A673 (cell line): ENCODE data around the gene CHGA. TPM values are rescaled to one million over a fixed set of nuclear protein-coding genes. Genes with fewer than 3 reads are reported as not detected.

Experiments
- BruUV-seq: library from RNA; stranded (reverse); fragments of 400-500 nt; replicated peaks from 2 replicates; lab custom pipeline; 2021; lab: Mats Ljungman, UMichigan
- CTCF ChIA-PET: fragments of 300-600 bp; sonication (Branson Sonifier 250); formaldehyde crosslinking; loops from one replicate; lab custom pipeline; 2022; ENCODE audit warnings: antibody characterized with exemption; lab: Charles Lee
- POLR2A ChIA-PET: fragments of 300-600 bp; sonication (Branson Sonifier 250); formaldehyde crosslinking; loops from one replicate; lab custom pipeline; 2022; ENCODE audit warnings: antibody characterized with exemption; ENCODE audit not compliant: low non-redundant PET; lab: Charles Lee
- DNase-seq: peaks from one replicate; pipeline ENCODE4 v3.0.0-alpha.2; 2015; ENCODE audit warnings: low spot score
- H3K27ac ChIP-seq: fragments of 200-600 bp; sonication (generic); 2 replicates; pipeline ENCODE4 v1.5.1; 2016; ENCODE audit warnings: mixed run types, low read depth, mild to moderate bottlenecking, mixed read lengths, antibody characterized with exemption, low read length; ENCODE audit not compliant: poor library complexity, severe bottlenecking
- H3K27me3 ChIP-seq: fragments of 200-600 bp; sonication (generic); replicated peaks from 2 replicates; pipeline ENCODE4 v1.6.1; 2017; ENCODE audit warnings: mixed run types, low read depth, mild to moderate bottlenecking, mixed read lengths, antibody characterized with exemption, low read length; ENCODE audit not compliant: insufficient read depth, poor library complexity
- H3K36me3 ChIP-seq: fragments of 200-600 bp; sonication (generic); 2 replicates; pipeline ENCODE4 v1.6.1; 2016; ENCODE audit warnings: mixed run types, mild to moderate bottlenecking, mixed read lengths, antibody characterized with exemption, low read length; ENCODE audit not compliant: insufficient read depth, poor library complexity, severe bottlenecking
- H3K4me1 ChIP-seq: fragments of 200-600 bp; sonication (generic); 2 replicates; pipeline ENCODE4 v1.6.1; 2017; ENCODE audit warnings: mixed run types, mild to moderate bottlenecking, mixed read lengths, antibody characterized with exemption, low read length; ENCODE audit not compliant: insufficient read depth, poor library complexity, severe bottlenecking
- H3K4me3 ChIP-seq: fragments of 200-600 bp; sonication (generic); 2 replicates; pipeline ENCODE4 v1.5.1; 2016; ENCODE audit warnings: low read depth, mixed run types, mild to moderate bottlenecking, mixed read lengths, low read length; ENCODE audit not compliant: poor library complexity, severe bottlenecking
- H3K9me3 ChIP-seq: fragments of 200-600 bp; sonication (generic); 2 replicates; pipeline ENCODE4 v1.6.1; 2016; ENCODE audit warnings: mixed run types, low read depth, mild to moderate bottlenecking, mixed read lengths, antibody characterized with exemption, low read length; ENCODE audit not compliant: poor library complexity, severe bottlenecking
- CTCF ChIP-seq: fragments of 300-800, 200-600 bp; sonication (generic); conservative IDR thresholded peaks from 2 replicates; pipeline ENCODE4 v1.5.1; 2017; ENCODE audit warnings: low read depth, mild to moderate bottlenecking, antibody characterized with exemption, low read length, moderate library complexity, mixed read lengths
- EZH2 ChIP-seq: fragments of 200-600 bp; sonication (generic); IDR thresholded peaks from 2 replicates; pipeline ENCODE4 v1.6.1; 2017; ENCODE audit warnings: borderline replicate concordance, low read depth, mild to moderate bottlenecking, mixed read lengths, antibody characterized with exemption, low read length; ENCODE audit not compliant: poor library complexity, severe bottlenecking
- intact Hi-C: fragments of 100-400 bp; cut with micrococcal nuclease; formaldehyde crosslinking; loops from one replicate; pipeline ENCODE4 v1.10.0; 2022; ENCODE audit not compliant: unreplicated experiment
- total RNA-seq: library from RNA; stranded (reverse); gene quantifications from 2 replicates; pipeline ENCODE4 v1.2.3, GENCODE V29; 2021

The CHGA gene
- total RNA-seq, 1 experiment from 2014 or later: 14.8 TPM

- Histone ChIP-seq H3K36me3 (no peaks in the 10 kb centered on the region), H3K4me1 (no peaks in the 10 kb centered on the region), H3K27ac (no peak overlapping the region), H3K9me3 (no peaks in the 10 kb centered on the region), H3K27me3 (no peaks in the 10 kb centered on the region), H3K4me3 (no peak overlapping the region)
- POLR2A ChIA-PET: no interaction called here
- DNase-seq: peak; percentile 37
- BruUV-seq: no TSS peak
- CTCF ChIA-PET: no interaction called here
- TF ChIP-seq CTCF: no peak
- TF ChIP-seq EZH2: no peak
- intact Hi-C loops: no loop called here
Observed at GRCh38 chr14:92914087-92914656, 8.8 kb upstream of the CHGA start.

GRCh38 chr14:92916201-92916600 is 6.7 kb upstream of the CHGA start:
- TF ChIP-seq EZH2 (no peak), CTCF (no peak)
- Histone ChIP-seq H3K4me3 (no peak overlapping the region), H3K36me3 (no peaks in the 10 kb centered on the region), H3K9me3 (no peaks in the 10 kb centered on the region), H3K27ac (no peak overlapping the region), H3K4me1 (no peaks in the 10 kb centered on the region), H3K27me3 (no peaks in the 10 kb centered on the region)
- DNase-seq: no peak
- intact Hi-C loops: no loop called here
- no TSS peak for BruUV-seq
- CTCF ChIA-PET: no interaction called here
- POLR2A ChIA-PET: interaction anchor here (0.6 kb wide), 1 partner anchor 270 kb away, joined by 3 read pairs; no protein-coding TSS in a partner anchor

- no TSS peak for BruUV-seq
- H3K27me3 ChIP-seq: peaks cover 7% of the 10 kb centered on the region
- no peak overlapping the region for H3K27ac ChIP-seq
- TF ChIP-seq EZH2 (no peak), CTCF (no peak)
- CTCF ChIA-PET: no interaction called here
- H3K9me3 ChIP-seq: no peaks in the 10 kb centered on the region
- intact Hi-C loops: no loop called here
- H3K4me1 ChIP-seq: no peaks in the 10 kb centered on the region
- DNase-seq: no peak
- no peaks in the 10 kb centered on the region for H3K36me3 ChIP-seq
- POLR2A ChIA-PET: no interaction called here
- no peak overlapping the region for H3K4me3 ChIP-seq
Observed at GRCh38 chr14:92917041-92917940, 5.7 kb upstream of the CHGA start.
